ENCODE data around the gene CEP85L. TPM values are rescaled to one million over a fixed set of nuclear protein-coding genes. Genes with fewer than 3 reads are reported as not detected.

Gene CEP85L
- total and polyA plus RNA-seq, 2 of the 13 experiments (the other 11 are each of a cell fraction or from before 2014, with no cell fraction given): 0.44 to 1.7 TPM

DNA sequence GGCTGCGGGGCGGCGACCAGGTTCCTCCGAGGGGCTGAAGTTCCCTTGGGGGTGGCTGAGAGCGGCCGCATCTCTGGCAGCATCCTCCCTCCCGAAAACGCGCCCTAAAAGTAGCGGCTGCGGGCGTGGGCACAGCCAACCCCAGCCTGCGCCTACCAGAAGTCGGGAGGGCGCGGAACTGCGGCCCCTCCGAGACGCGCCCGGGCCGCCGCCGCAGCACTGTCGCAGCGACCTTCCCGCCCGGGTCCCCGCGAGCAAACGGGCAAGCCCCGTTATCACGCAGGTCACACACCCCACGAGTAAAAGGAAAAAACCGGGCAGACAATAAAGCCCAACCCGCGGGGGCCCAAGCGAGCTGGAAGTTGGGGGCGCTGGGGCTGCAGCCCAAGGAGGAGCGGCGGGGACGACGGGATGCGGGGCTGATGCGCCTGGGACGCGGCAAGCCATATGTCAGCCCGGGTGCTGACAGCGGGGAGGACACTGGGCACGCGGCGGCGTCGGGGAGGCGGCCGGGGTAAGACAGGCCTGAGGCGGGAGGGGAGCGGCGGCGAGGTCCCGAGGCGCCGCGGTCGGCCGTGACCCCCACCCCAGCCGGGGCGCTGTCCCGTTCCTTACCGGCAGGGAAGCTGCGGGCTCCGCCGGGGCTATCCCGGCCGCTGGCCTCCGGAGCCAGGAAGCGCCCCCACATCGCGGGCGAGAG is 659 bp downstream of the CEP85L start (continued):
- TF ChIP-seq ZFP36L1 (CRISPR knock-in tag; IDR thresholded peaks at IDR 0.05): no peak
- TF ChIP-seq SRF (IDR thresholded peaks at IDR 0.05; ENCODE audit: low read depth, low read length): no peak

DNA sequence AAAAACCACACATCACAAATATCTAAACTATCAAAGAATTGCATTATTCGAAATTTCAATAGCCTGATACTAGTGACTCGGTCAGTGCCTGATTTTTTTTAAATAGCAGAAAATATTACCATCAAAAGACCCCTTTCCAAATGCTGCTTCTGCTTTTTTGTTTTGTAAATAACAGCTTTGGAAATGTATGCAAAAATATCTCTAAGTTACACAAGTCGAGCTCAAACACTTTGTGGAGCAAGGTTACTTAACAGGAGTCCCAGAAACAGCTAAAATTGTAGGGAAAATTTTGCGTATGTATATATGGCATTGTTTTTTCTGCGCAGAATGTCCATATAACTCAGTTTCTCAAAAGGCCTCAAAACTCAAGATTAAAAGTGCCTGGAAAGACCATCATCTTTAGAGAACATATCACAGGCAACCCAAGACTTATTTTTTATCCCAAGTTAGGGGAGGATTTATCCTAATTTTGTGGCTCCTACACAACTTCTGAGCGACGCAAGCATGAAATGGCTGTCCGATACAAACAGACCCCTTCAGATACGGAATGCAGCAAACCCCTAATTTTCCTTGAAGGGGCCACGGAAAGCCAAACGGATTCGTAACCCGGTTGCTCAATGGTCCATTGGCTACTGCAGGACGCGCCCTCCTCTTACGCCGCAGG is 1.3 kb downstream of the CEP85L start:
- no peaks in the 10 kb centered on the region for H3K79me2 ChIP-seq (ENCODE audit: insufficient read depth, low read length)
- peak; percentile 31; the same call in 2 of the 3 replicates for ATAC-seq
- in situ Hi-C loops (cut with HindIII; ENCODE audit: extremely low pct_ligation_motif_present, low pct_unique_long_range_greater_than_20kb): no loop called here
- TSS peak; percentile 64 for BruUV-seq (replicated peaks)
- peaks cover 21% of the 10 kb centered on the region for H3K4me1 ChIP-seq (ENCODE audit: insufficient read depth, low read length)
- H3K9ac ChIP-seq (ENCODE audit: insufficient read depth, low read depth, low read length): peak overlapping the region; percentile 62; the same call in 1 of the 2 replicates
- no peak for FAIRE-seq
- H3K9me3 ChIP-seq (ENCODE audit: low read length): no peaks in the 10 kb centered on the region
- intact Hi-C loops (cut with micrococcal nuclease; ENCODE audit: unreplicated experiment): loop anchor here (2.0 kb wide), 1 partner anchor 127 kb away; no protein-coding TSS in a partner anchor
- no peak overlapping the region for H2AFZ ChIP-seq (ENCODE audit: low read length)
- H3K4me3 ChIP-seq (replicated peaks in 1 of 3; ENCODE audit: insufficient read depth in 1 of 3, low read depth in 2 of 3, low read length in 3 of 3): peak overlapping the region; percentile 61 to 81 (median 75)
- ChIA-PET CTCF (ENCODE audit: low intra/inter-chr PET ratio, low total read pairs) (no interaction called here), POLR2A (no interaction called here)
- peaks cover 0 to 26% of the 10 kb centered on the region in 2 experiments; a peak in 3 of 5 replicates for H3K27me3 ChIP-seq (ENCODE audit: control insufficient read depth in 1 of 2, insufficient read depth in 2 of 2, low read length in 2 of 2)
- no peak for DNase-seq (ENCODE audit: low spot score)
- no peaks in the 10 kb centered on the region for H4K20me1 ChIP-seq (ENCODE audit: insufficient read depth, low read length)
- 26% methylated on average over 15 of the region's 17 CpGs for WGBS (ENCODE audit: low lambda C conversion rate)
- no peak overlapping the region for H3K27ac ChIP-seq (ENCODE audit: extremely low read length, insufficient read depth, low read length)
- no peaks in the 10 kb centered on the region for H3K36me3 ChIP-seq (replicated peaks in 1 of 2; ENCODE audit: control insufficient read depth in 1 of 2, insufficient read depth in 2 of 2, low read length in 2 of 2)
- peak overlapping the region; percentile 80 for H3K4me2 ChIP-seq (ENCODE audit: low read depth, low read length)
- TF ChIP-seq, protein P1, sequence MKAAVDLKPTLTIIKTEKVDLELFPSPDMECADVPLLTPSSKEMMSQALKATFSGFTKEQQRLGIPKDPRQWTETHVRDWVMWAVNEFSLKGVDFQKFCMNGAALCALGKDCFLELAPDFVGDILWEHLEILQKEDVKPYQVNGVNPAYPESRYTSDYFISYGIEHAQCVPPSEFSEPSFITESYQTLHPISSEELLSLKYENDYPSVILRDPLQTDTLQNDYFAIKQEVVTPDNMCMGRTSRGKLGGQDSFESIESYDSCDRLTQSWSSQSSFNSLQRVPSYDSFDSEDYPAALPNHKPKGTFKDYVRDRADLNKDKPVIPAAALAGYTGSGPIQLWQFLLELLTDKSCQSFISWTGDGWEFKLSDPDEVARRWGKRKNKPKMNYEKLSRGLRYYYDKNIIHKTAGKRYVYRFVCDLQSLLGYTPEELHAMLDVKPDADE (CRISPR knock-in tag; IDR thresholded peaks at IDR 0.05): 0 out of 2 replicates have a peak, but pooled peaks have one; percentile 3
- TF ChIP-seq, protein P2, sequence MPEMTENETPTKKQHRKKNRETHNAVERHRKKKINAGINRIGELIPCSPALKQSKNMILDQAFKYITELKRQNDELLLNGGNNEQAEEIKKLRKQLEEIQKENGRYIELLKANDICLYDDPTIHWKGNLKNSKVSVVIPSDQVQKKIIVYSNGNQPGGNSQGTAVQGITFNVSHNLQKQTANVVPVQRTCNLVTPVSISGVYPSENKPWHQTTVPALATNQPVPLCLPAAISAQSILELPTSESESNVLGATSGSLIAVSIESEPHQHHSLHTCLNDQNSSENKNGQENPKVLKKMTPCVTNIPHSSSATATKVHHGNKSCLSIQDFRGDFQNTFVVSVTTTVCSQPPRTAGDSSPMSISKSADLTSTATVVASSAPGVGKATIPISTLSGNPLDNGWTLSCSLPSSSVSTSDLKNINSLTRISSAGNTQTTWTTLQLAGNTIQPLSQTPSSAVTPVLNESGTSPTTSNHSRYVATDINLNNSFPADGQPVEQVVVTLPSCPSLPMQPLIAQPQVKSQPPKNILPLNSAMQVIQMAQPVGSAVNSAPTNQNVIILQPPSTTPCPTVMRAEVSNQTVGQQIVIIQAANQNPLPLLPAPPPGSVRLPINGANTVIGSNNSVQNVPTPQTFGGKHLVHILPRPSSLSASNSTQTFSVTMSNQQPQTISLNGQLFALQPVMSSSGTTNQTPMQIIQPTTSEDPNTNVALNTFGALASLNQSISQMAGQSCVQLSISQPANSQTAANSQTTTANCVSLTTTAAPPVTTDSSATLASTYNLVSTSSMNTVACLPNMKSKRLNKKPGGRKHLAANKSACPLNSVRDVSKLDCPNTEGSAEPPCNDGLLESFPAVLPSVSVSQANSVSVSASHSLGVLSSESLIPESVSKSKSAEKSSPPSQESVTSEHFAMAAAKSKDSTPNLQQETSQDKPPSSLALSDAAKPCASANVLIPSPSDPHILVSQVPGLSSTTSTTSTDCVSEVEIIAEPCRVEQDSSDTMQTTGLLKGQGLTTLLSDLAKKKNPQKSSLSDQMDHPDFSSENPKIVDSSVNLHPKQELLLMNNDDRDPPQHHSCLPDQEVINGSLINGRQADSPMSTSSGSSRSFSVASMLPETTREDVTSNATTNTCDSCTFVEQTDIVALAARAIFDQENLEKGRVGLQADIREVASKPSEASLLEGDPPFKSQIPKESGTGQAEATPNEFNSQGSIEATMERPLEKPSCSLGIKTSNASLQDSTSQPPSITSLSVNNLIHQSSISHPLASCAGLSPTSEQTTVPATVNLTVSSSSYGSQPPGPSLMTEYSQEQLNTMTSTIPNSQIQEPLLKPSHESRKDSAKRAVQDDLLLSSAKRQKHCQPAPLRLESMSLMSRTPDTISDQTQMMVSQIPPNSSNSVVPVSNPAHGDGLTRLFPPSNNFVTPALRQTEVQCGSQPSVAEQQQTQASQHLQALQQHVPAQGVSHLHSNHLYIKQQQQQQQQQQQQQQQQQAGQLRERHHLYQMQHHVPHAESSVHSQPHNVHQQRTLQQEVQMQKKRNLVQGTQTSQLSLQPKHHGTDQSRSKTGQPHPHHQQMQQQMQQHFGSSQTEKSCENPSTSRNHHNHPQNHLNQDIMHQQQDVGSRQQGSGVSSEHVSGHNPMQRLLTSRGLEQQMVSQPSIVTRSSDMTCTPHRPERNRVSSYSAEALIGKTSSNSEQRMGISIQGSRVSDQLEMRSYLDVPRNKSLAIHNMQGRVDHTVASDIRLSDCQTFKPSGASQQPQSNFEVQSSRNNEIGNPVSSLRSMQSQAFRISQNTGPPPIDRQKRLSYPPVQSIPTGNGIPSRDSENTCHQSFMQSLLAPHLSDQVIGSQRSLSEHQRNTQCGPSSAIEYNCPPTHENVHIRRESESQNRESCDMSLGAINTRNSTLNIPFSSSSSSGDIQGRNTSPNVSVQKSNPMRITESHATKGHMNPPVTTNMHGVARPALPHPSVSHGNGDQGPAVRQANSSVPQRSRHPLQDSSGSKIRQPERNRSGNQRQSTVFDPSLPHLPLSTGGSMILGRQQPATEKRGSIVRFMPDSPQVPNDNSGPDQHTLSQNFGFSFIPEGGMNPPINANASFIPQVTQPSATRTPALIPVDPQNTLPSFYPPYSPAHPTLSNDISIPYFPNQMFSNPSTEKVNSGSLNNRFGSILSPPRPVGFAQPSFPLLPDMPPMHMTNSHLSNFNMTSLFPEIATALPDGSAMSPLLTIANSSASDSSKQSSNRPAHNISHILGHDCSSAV (CRISPR knock-in tag; IDR thresholded peaks at IDR 0.05; ENCODE audit: borderline replicate concordance): no peak
- TF ChIP-seq CEBPB (IDR thresholded peaks at IDR 0.05; ENCODE audit: borderline replicate concordance, low read depth, low read length) (peak; percentile 46; the same call in 1 of the 2 replicates), CBX2 (IDR thresholded peaks at IDR 0.05; ENCODE audit: low read depth, low read length) (peak; percentile 83; the same call in 1 of the 2 replicates), CBX2 (CRISPR knock-in tag; IDR thresholded peaks at IDR 0.05; ENCODE audit: low read depth) (no peak), CEBPG (CRISPR knock-in tag; IDR thresholded peaks at IDR 0.05) (0 out of 2 replicates have a peak, but pooled peaks have one; percentile 9)
- TF ChIP-seq, protein P3, sequence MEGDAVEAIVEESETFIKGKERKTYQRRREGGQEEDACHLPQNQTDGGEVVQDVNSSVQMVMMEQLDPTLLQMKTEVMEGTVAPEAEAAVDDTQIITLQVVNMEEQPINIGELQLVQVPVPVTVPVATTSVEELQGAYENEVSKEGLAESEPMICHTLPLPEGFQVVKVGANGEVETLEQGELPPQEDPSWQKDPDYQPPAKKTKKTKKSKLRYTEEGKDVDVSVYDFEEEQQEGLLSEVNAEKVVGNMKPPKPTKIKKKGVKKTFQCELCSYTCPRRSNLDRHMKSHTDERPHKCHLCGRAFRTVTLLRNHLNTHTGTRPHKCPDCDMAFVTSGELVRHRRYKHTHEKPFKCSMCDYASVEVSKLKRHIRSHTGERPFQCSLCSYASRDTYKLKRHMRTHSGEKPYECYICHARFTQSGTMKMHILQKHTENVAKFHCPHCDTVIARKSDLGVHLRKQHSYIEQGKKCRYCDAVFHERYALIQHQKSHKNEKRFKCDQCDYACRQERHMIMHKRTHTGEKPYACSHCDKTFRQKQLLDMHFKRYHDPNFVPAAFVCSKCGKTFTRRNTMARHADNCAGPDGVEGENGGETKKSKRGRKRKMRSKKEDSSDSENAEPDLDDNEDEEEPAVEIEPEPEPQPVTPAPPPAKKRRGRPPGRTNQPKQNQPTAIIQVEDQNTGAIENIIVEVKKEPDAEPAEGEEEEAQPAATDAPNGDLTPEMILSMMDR (CRISPR knock-in tag; IDR thresholded peaks at IDR 0.05): no peak

Data from HepG2 (cell line).